GM23338 (cell line): ENCODE measurements around the gene ANKRD53. TPM values are rescaled to one million over a fixed set of nuclear protein-coding genes. Genes with fewer than 3 reads are reported as not detected.

Source experiments
- ATAC-seq: fragments of 200-7000 bp; cut with Tn5 transposase; 3 replicates; pipeline ENCODE4 v1.9.1; 2020
- DNase-seq: peaks from one replicate; pipeline ENCODE4 v3.0.0-alpha.2; 2015; ENCODE audit warnings: low spot score
- H2AFZ ChIP-seq: fragments of 200-600 bp; sonication (generic); 2 replicates; pipeline ENCODE4 v1.8.0; 2016; ENCODE audit warnings: antibody characterized with exemption, mild to moderate bottlenecking, moderate library complexity
- H3F3A ChIP-seq: fragments of 200-600 bp; sonication (generic); replicated peaks from 2 replicates; pipeline ENCODE4 v1.8.0; 2017; ENCODE audit warnings: antibody characterized with exemption, mixed run types, low read depth
- H3K27ac ChIP-seq: fragments of 200-600 bp; sonication (generic); 2 replicates; pipeline ENCODE4 v1.6.1; 2016; ENCODE audit warnings: low read depth
- H3K27me3 ChIP-seq: fragments of 200-600 bp; sonication (generic); 2 replicates; pipeline ENCODE4 v1.8.0; 2016; ENCODE audit warnings: mild to moderate bottlenecking, mixed run types, moderate library complexity; ENCODE audit not compliant: insufficient read depth
- H3K36me3 ChIP-seq: fragments of 200-600 bp; sonication (generic); 2 replicates; pipeline ENCODE4 v1.8.0; 2016; ENCODE audit warnings: mild to moderate bottlenecking; ENCODE audit not compliant: insufficient read depth
- H3K4me1 ChIP-seq: fragments of 200-600 bp; sonication (generic); 2 replicates; pipeline ENCODE4 v1.8.0; 2016; ENCODE audit warnings: mild to moderate bottlenecking, moderate library complexity; ENCODE audit not compliant: insufficient read depth
- H3K4me2 ChIP-seq: fragments of 200-600 bp; sonication (generic); 2 replicates; pipeline ENCODE4 v1.7.1; 2017; ENCODE audit warnings: mixed run types
- H3K4me3 ChIP-seq: fragments of 200-600 bp; sonication (generic); 2 replicates; pipeline ENCODE4 v1.6.1; 2016; ENCODE audit warnings: mixed run types
- H3K79me2 ChIP-seq: fragments of 200-600 bp; sonication (generic); replicated peaks from 2 replicates; pipeline ENCODE4 v1.8.0; 2017; ENCODE audit warnings: mild to moderate bottlenecking; ENCODE audit not compliant: insufficient read depth
- H3K9me2 ChIP-seq: fragments of 200-600 bp; sonication (generic); 2 replicates; pipeline ENCODE4 v1.8.0; 2017; ENCODE audit not compliant: insufficient read depth
- H4K20me1 ChIP-seq: fragments of 200-600 bp; sonication (generic); replicated peaks from 2 replicates; pipeline ENCODE4 v1.8.0; 2017; ENCODE audit warnings: mild to moderate bottlenecking; ENCODE audit not compliant: insufficient read depth
- H3K27ac Mint-ChIP-seq: 2 replicates; pipeline ENCODE4 v1.8.0; 2020; ENCODE audit warnings: inconsistent platforms, mild to moderate bottlenecking, moderate library complexity, mixed read lengths
- H3K27me3 Mint-ChIP-seq: 3 replicates; pipeline ENCODE4 v1.8.0; 2022; ENCODE audit warnings: low read depth, mild to moderate bottlenecking, moderate library complexity, mixed read lengths, inconsistent platforms; ENCODE audit not compliant: insufficient read depth, poor library complexity
- H3K36me3 Mint-ChIP-seq: 3 replicates; pipeline ENCODE4 v1.8.0; 2021; ENCODE audit warnings: low read depth, mild to moderate bottlenecking, inconsistent platforms, moderate library complexity, mixed read lengths
- H3K4me1 Mint-ChIP-seq: 3 replicates; pipeline ENCODE4 v1.8.0; 2020; ENCODE audit warnings: mild to moderate bottlenecking, inconsistent platforms, mixed read lengths
- H3K4me3 Mint-ChIP-seq: 3 replicates; pipeline ENCODE4 v1.8.0; 2021; ENCODE audit warnings: moderate library complexity, mild to moderate bottlenecking, inconsistent platforms, mixed read lengths
- H3K9me3 Mint-ChIP-seq: 3 replicates; pipeline ENCODE4 v1.8.0; 2020; ENCODE audit warnings: moderate library complexity, mild to moderate bottlenecking, inconsistent platforms, mixed read lengths
- CREB1 ChIP-seq: fragments of 250-450 bp; sonication (Bioruptor Pico); IDR thresholded peaks from 2 replicates; pipeline ENCODE4 v1.5.0; 2020; ENCODE audit warnings: low read depth, mild to moderate bottlenecking, moderate library complexity
- EZH2 ChIP-seq: fragments of 200-600 bp; sonication (generic); IDR thresholded peaks from one replicate; pipeline ENCODE4 v1.8.0; 2017; ENCODE audit warnings: antibody characterized with exemption, mild to moderate bottlenecking, low read depth; ENCODE audit not compliant: unreplicated experiment
- EZH2phosphoT487 ChIP-seq: fragments of 200-600 bp; sonication (generic); IDR thresholded peaks from one replicate; pipeline ENCODE4 v1.8.1; 2018; ENCODE audit warnings: antibody characterized with exemption; ENCODE audit not compliant: unreplicated experiment
- JUNB ChIP-seq: IDR thresholded peaks from one replicate; pipeline ENCODE4 v1.6.1; 2016; ENCODE audit warnings: antibody characterized with exemption; ENCODE audit not compliant: unreplicated experiment
- NANOG ChIP-seq: IDR thresholded peaks from 2 replicates; pipeline ENCODE4 v1.6.1; 2016; ENCODE audit warnings: antibody characterized with exemption, borderline replicate concordance
- POLR2AphosphoS5 ChIP-seq: IDR thresholded peaks from 2 replicates; pipeline ENCODE4 v1.6.1; 2016; ENCODE audit warnings: antibody characterized with exemption, low read depth
- STAT1 ChIP-seq: IDR thresholded peaks from one replicate; pipeline ENCODE4 v1.6.1; 2016; ENCODE audit warnings: antibody characterized with exemption; ENCODE audit not compliant: unreplicated experiment
- ZNF114 ChIP-seq: fragments of 250-450 bp; sonication (Bioruptor Pico); IDR thresholded peaks from 2 replicates; pipeline ENCODE4 v1.5.0; 2020; ENCODE audit warnings: mild to moderate bottlenecking, moderate library complexity
- ZNF331 ChIP-seq: fragments of 250-450 bp; sonication (Bioruptor Pico); IDR thresholded peaks from 2 replicates; pipeline ENCODE4 v1.5.0; 2020; ENCODE audit warnings: low read depth, mild to moderate bottlenecking, moderate library complexity
- polyA plus RNA-seq: library from polyadenylated mRNA; unstranded; fragments of >200 nt; fragmentation: Nextera tagmentation; extraction: Ambion mirVana; gene quantifications from 2 replicates; pipeline ENCODE4 v1.2.1, GENCODE V29; 2016
- total RNA-seq: library from RNA; depleted of rRNA; stranded (reverse); fragments of >200 nt; shearing (Covaris generic); gene quantifications from 2 replicates; pipeline ENCODE4 v1.2.3, GENCODE V29; 2014
- TF ChIP-seq, protein P1 (sequence below): IDR thresholded peaks from 2 replicates; pipeline ENCODE4 v1.6.1; 2016; ENCODE audit warnings: antibody characterized with exemption
- TF ChIP-seq, protein P2 (sequence below): IDR thresholded peaks from one replicate; pipeline ENCODE4 v1.6.1; 2018; ENCODE audit warnings: antibody characterized with exemption; ENCODE audit not compliant: unreplicated experiment
- TF ChIP-seq, protein P3 (sequence below): fragments of 250-450 bp; sonication (Bioruptor Pico); IDR thresholded peaks from 2 replicates; pipeline ENCODE4 v1.5.0; 2020; ENCODE audit warnings: mild to moderate bottlenecking, moderate library complexity
- TF ChIP-seq, protein P4 (sequence below), 2 experiments: fragments of 200-600 bp in 1 of 2; sonication (generic) in 1 of 2; conservative IDR thresholded peaks; 2 replicates each; pipeline versions ENCODE4 v1.5.1 to v1.6.1; 2016 to 2017; ENCODE audit warnings: antibody characterized with exemption in 2 of 2, low read depth in 2 of 2, mild to moderate bottlenecking in 2 of 2, moderate library complexity in 1 of 2

ANKRD53 gene
- total and polyA plus RNA-seq, 2 experiments from 2014 or later, result 0.32 to 0.73 TPM

DNA sequence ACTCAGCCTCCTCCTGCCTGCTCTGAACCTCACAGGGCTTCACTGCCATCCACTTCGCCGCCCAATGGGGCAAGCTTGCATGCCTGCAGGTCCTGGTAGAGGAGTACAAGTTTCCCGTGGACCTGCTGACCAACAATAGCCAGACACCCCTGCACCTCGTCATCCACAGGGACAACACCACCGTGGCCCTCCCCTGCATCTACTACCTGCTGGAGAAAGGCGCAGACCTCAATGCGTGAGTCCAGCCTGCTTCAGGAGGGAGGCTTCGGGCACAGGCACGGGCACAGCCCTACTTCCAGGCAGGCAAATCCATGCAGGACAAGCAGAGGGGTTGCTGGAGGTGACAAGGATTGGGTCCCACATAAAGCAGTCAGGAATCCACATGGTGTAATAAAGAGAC is 1.2 kb downstream of the ANKRD53 start:
- Mint-ChIP-seq H3K36me3 (no peaks in the 10 kb centered on the region), H3K4me1 (peaks cover 18% of the 10 kb centered on the region), H3K27me3 (peaks cover 32% of the 10 kb centered on the region), H3K4me3 (peak overlapping the region; percentile 57), H3K9me3 (no peaks in the 10 kb centered on the region; the same call in 2 of the 3 replicates), H3K27ac (no peak overlapping the region)
- peaks cover 22% of the 10 kb centered on the region for H3K27me3 ChIP-seq
- no peaks in the 10 kb centered on the region for H3K9me2 ChIP-seq
- H3K4me2 ChIP-seq, result peak overlapping the region; percentile 78; the same call in 1 of the 2 replicates
- no peak for ATAC-seq
- H3K4me3 ChIP-seq, result peak overlapping the region; percentile 74
- H3K79me2 ChIP-seq, result no peaks in the 10 kb centered on the region
- TF ChIP-seq ZNF114 (CRISPR knock-in tag), result no peak
- TF ChIP-seq, protein P1, sequence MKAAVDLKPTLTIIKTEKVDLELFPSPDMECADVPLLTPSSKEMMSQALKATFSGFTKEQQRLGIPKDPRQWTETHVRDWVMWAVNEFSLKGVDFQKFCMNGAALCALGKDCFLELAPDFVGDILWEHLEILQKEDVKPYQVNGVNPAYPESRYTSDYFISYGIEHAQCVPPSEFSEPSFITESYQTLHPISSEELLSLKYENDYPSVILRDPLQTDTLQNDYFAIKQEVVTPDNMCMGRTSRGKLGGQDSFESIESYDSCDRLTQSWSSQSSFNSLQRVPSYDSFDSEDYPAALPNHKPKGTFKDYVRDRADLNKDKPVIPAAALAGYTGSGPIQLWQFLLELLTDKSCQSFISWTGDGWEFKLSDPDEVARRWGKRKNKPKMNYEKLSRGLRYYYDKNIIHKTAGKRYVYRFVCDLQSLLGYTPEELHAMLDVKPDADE, result no peak
- TF ChIP-seq EZH2, result no peak
- TF ChIP-seq, protein P2, sequence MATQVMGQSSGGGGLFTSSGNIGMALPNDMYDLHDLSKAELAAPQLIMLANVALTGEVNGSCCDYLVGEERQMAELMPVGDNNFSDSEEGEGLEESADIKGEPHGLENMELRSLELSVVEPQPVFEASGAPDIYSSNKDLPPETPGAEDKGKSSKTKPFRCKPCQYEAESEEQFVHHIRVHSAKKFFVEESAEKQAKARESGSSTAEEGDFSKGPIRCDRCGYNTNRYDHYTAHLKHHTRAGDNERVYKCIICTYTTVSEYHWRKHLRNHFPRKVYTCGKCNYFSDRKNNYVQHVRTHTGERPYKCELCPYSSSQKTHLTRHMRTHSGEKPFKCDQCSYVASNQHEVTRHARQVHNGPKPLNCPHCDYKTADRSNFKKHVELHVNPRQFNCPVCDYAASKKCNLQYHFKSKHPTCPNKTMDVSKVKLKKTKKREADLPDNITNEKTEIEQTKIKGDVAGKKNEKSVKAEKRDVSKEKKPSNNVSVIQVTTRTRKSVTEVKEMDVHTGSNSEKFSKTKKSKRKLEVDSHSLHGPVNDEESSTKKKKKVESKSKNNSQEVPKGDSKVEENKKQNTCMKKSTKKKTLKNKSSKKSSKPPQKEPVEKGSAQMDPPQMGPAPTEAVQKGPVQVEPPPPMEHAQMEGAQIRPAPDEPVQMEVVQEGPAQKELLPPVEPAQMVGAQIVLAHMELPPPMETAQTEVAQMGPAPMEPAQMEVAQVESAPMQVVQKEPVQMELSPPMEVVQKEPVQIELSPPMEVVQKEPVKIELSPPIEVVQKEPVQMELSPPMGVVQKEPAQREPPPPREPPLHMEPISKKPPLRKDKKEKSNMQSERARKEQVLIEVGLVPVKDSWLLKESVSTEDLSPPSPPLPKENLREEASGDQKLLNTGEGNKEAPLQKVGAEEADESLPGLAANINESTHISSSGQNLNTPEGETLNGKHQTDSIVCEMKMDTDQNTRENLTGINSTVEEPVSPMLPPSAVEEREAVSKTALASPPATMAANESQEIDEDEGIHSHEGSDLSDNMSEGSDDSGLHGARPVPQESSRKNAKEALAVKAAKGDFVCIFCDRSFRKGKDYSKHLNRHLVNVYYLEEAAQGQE, result no peak
- TF ChIP-seq POLR2AphosphoS5, result no peak
- no peak for TF ChIP-seq STAT1
- TF ChIP-seq, protein P3, sequence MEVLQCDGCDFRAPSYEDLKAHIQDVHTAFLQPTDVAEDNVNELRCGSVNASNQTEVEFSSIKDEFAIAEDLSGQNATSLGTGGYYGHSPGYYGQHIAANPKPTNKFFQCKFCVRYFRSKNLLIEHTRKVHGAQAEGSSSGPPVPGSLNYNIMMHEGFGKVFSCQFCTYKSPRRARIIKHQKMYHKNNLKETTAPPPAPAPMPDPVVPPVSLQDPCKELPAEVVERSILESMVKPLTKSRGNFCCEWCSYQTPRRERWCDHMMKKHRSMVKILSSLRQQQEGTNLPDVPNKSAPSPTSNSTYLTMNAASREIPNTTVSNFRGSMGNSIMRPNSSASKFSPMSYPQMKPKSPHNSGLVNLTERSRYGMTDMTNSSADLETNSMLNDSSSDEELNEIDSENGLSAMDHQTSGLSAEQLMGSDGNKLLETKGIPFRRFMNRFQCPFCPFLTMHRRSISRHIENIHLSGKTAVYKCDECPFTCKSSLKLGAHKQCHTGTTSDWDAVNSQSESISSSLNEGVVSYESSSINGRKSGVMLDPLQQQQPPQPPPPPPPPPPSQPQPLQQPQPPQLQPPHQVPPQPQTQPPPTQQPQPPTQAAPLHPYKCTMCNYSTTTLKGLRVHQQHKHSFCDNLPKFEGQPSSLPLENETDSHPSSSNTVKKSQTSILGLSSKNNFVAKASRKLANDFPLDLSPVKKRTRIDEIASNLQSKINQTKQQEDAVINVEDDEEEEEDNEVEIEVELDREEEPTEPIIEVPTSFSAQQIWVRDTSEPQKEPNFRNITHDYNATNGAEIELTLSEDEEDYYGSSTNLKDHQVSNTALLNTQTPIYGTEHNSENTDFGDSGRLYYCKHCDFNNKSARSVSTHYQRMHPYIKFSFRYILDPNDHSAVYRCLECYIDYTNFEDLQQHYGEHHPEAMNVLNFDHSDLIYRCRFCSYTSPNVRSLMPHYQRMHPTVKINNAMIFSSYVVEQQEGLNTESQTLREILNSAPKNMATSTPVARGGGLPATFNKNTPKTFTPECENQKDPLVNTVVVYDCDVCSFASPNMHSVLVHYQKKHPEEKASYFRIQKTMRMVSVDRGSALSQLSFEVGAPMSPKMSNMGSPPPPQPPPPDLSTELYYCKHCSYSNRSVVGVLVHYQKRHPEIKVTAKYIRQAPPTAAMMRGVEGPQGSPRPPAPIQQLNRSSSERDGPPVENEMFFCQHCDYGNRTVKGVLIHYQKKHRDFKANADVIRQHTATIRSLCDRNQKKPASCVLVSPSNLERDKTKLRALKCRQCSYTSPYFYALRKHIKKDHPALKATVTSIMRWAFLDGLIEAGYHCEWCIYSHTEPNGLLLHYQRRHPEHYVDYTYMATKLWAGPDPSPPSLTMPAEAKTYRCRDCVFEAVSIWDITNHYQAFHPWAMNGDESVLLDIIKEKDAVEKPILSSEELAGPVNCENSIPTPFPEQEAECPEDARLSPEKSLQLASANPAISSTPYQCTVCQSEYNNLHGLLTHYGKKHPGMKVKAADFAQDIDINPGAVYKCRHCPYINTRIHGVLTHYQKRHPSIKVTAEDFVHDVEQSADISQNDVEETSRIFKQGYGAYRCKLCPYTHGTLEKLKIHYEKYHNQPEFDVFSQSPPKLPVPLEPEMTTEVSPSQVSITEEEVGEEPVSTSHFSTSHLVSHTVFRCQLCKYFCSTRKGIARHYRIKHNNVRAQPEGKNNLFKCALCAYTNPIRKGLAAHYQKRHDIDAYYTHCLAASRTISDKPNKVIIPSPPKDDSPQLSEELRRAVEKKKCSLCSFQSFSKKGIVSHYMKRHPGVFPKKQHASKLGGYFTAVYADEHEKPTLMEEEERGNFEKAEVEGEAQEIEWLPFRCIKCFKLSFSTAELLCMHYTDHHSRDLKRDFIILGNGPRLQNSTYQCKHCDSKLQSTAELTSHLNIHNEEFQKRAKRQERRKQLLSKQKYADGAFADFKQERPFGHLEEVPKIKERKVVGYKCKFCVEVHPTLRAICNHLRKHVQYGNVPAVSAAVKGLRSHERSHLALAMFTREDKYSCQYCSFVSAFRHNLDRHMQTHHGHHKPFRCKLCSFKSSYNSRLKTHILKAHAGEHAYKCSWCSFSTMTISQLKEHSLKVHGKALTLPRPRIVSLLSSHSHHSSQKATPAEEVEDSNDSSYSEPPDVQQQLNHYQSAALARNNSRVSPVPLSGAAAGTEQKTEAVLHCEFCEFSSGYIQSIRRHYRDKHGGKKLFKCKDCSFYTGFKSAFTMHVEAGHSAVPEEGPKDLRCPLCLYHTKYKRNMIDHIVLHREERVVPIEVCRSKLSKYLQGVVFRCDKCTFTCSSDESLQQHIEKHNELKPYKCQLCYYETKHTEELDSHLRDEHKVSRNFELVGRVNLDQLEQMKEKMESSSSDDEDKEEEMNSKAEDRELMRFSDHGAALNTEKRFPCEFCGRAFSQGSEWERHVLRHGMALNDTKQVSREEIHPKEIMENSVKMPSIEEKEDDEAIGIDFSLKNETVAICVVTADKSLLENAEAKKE, result no peak
- TF ChIP-seq EZH2phosphoT487, result no peak
- TF ChIP-seq ZNF331 (CRISPR knock-in tag), result no peak
- TF ChIP-seq NANOG, result no peak
- no peak for TF ChIP-seq CREB1
- TF ChIP-seq JUNB, result no peak
- TF ChIP-seq, protein P4, sequence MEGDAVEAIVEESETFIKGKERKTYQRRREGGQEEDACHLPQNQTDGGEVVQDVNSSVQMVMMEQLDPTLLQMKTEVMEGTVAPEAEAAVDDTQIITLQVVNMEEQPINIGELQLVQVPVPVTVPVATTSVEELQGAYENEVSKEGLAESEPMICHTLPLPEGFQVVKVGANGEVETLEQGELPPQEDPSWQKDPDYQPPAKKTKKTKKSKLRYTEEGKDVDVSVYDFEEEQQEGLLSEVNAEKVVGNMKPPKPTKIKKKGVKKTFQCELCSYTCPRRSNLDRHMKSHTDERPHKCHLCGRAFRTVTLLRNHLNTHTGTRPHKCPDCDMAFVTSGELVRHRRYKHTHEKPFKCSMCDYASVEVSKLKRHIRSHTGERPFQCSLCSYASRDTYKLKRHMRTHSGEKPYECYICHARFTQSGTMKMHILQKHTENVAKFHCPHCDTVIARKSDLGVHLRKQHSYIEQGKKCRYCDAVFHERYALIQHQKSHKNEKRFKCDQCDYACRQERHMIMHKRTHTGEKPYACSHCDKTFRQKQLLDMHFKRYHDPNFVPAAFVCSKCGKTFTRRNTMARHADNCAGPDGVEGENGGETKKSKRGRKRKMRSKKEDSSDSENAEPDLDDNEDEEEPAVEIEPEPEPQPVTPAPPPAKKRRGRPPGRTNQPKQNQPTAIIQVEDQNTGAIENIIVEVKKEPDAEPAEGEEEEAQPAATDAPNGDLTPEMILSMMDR (conservative IDR thresholded peaks at IDR 0.05; ENCODE audit: low read depth in 2 of 2), result no peak
- no peak for DNase-seq
- no peaks in the 10 kb centered on the region for H3K36me3 ChIP-seq
- no peaks in the 10 kb centered on the region for H4K20me1 ChIP-seq
- H3F3A ChIP-seq, result no peaks in the 10 kb centered on the region
- H3K4me1 ChIP-seq, result peaks cover 9% of the 10 kb centered on the region; the same call in 1 of the 2 replicates
- no peak overlapping the region for H3K27ac ChIP-seq
- no peak overlapping the region for H2AFZ ChIP-seq
